Endothelial cell of umbilical vein (primary cell): ENCODE data around the gene WASF2. TPM values are rescaled to one million over a fixed set of nuclear protein-coding genes. Genes with fewer than 3 reads are reported as not detected.
"Not testable (repeated sequence)": the region's sequence is repeated elsewhere in the genome, so short reads cannot be mapped to it uniquely, and the experiment has no call there.

Experiments
- BruUV-seq: library from RNA; stranded (reverse); fragments of 400-500 nt; replicated peaks from 2 replicates; lab custom pipeline; 2021; lab: Mats Ljungman, UMichigan
- CTCF ChIA-PET: fragments of 300-600, 350-600 bp; sonication (Branson Sonifier 250); formaldehyde crosslinking; loops from one replicate; lab custom pipeline; 2021; ENCODE audit warnings: antibody characterized with exemption, inconsistent platforms; lab: Charles Lee
- POLR2A ChIA-PET: fragments of 300-600, 350-600 bp; sonication (Branson Sonifier 250); formaldehyde crosslinking; loops from one replicate; lab custom pipeline; 2021; ENCODE audit warnings: antibody characterized with exemption, inconsistent platforms; lab: Charles Lee
- DNase-seq: peaks from one replicate; pipeline ENCODE4 v3.0.0-alpha.2; 2011; ENCODE audit warnings: low read depth, low spot score
- FAIRE-seq: peaks from 2 replicates; lab custom pipeline; 2011; peaks lifted over from hg19 to GRCh38; lab: Jason Lieb, UNC
- H2AFZ ChIP-seq: 2 replicates; pipeline ENCODE4 v1.6.0; 2012; ENCODE audit warnings: low read depth, low read length, control low read depth, inconsistent platforms
- H3K27ac ChIP-seq: 2 replicates; pipeline ENCODE4 v1.5.1; 2011; ENCODE audit warnings: low read depth, mild to moderate bottlenecking, control low read depth, low read length, moderate library complexity; ENCODE audit not compliant: insufficient read depth
- H3K27me3 ChIP-seq, 2 experiments: 2 replicates each; pipeline versions ENCODE4 v1.6.0 to v1.6.1; 2011; ENCODE audit warnings: low read length in 2 of 2, mixed read lengths in 1 of 2; ENCODE audit not compliant: control insufficient read depth in 2 of 2, insufficient read depth in 2 of 2
- H3K36me3 ChIP-seq, 2 experiments: 2 replicates in 1 of 2; 3 replicates in 1 of 2; pipeline ENCODE4 v1.5.1; 2011; ENCODE audit warnings: low read length in 2 of 2, mild to moderate bottlenecking in 1 of 2, moderate library complexity in 1 of 2; ENCODE audit not compliant: control insufficient read depth in 2 of 2, insufficient read depth in 2 of 2; ENCODE audit errors: extremely low read depth in 1 of 2
- H3K4me1 ChIP-seq: 3 replicates; pipeline ENCODE4 v1.5.1; 2011; ENCODE audit warnings: mild to moderate bottlenecking, low read length; ENCODE audit not compliant: control insufficient read depth, insufficient read depth; ENCODE audit errors: extremely low read depth
- H3K4me2 ChIP-seq: 2 replicates; pipeline ENCODE4 v1.6.1; 2011; ENCODE audit warnings: low read length, control low read depth, mixed read lengths; ENCODE audit not compliant: insufficient read depth
- H3K4me3 ChIP-seq, 3 experiments: fragments of 200-600 bp in 1 of 3; sonication (generic), shearing (Covaris generic) in 1 of 3; replicated peaks in 1 of 3; 2 replicates each; pipeline ENCODE4 v1.5.1; 2011 to 2016; ENCODE audit warnings: control low read depth in 3 of 3, low read length in 3 of 3, mild to moderate bottlenecking in 2 of 3, inconsistent platforms in 1 of 3, low read depth in 1 of 3, moderate library complexity in 1 of 3; ENCODE audit not compliant: insufficient read depth in 1 of 3
- H3K79me2 ChIP-seq: 2 replicates; pipeline ENCODE4 v1.6.0; 2012; ENCODE audit warnings: low read length, inconsistent platforms; ENCODE audit not compliant: control insufficient read depth, insufficient read depth
- H3K9ac ChIP-seq: replicated peaks from 2 replicates; pipeline ENCODE3; 2011; ENCODE audit warnings: low read length, control low read depth; ENCODE audit not compliant: insufficient read depth; ENCODE audit errors: extremely low read depth
- H3K9me1 ChIP-seq: replicated peaks from 3 replicates; pipeline ENCODE4 v1.6.0; 2011; ENCODE audit warnings: mild to moderate bottlenecking, low read length; ENCODE audit not compliant: control insufficient read depth, insufficient read depth; ENCODE audit errors: extremely low read depth
- H3K9me3 ChIP-seq: replicated peaks from 2 replicates; pipeline ENCODE4 v1.5.1; 2012; ENCODE audit warnings: low read length, inconsistent platforms; ENCODE audit not compliant: control insufficient read depth, insufficient read depth
- H4K20me1 ChIP-seq: replicated peaks from 2 replicates; pipeline ENCODE3; 2011; ENCODE audit warnings: mild to moderate bottlenecking, low read length; ENCODE audit not compliant: control insufficient read depth, insufficient read depth; ENCODE audit errors: extremely low read depth
- EZH2 ChIP-seq: IDR thresholded peaks from 2 replicates; pipeline ENCODE4 v1.6.1; 2012; ENCODE audit warnings: borderline replicate concordance, low read depth, mild to moderate bottlenecking, moderate library complexity, low read length, inconsistent platforms; ENCODE audit not compliant: severe bottlenecking
- FOS ChIP-seq: IDR thresholded peaks from 2 replicates; pipeline ENCODE4 v1.6.1; 2011; ENCODE audit warnings: mild to moderate bottlenecking, low read length, moderate library complexity, borderline replicate concordance; ENCODE audit not compliant: insufficient read depth
- GATA2 ChIP-seq: IDR thresholded peaks from 2 replicates; pipeline ENCODE4 v1.7.0; 2011; ENCODE audit warnings: low read depth, mild to moderate bottlenecking, moderate library complexity, mixed read lengths, low read length; ENCODE audit not compliant: insufficient read length, insufficient read depth
- JUN ChIP-seq: IDR thresholded peaks from 2 replicates; pipeline ENCODE4 v1.6.1; 2011; ENCODE audit warnings: borderline replicate concordance, low read depth; ENCODE audit not compliant: insufficient read length, insufficient read depth
- MYC ChIP-seq: IDR thresholded peaks from one replicate; pipeline ENCODE4 v1.6.1; 2011; ENCODE audit warnings: mild to moderate bottlenecking, low read depth, low read length
- POLR2AphosphoS5 ChIP-seq: IDR thresholded peaks from 2 replicates; pipeline ENCODE4 v1.6.1; 2012; ENCODE audit warnings: low read depth, mild to moderate bottlenecking, control low read depth, low read length, moderate library complexity; ENCODE audit not compliant: insufficient read depth
- dilution Hi-C: fragments of 300-500 bp; cut with MboI; formaldehyde crosslinking; loops from one replicate; pipeline ENCODE4 v1.15.0; 2019; ENCODE audit warnings: low sequenced_read_pairs; ENCODE audit not compliant: extremely low pct_ligation_motif_present
- intact Hi-C: fragments of 100-400 bp; cut with micrococcal nuclease; formaldehyde crosslinking; loops from one replicate; pipeline ENCODE4 v1.10.0; 2022
- polyA plus RNA-seq, 4 experiments: library from polyadenylated mRNA; depleted of rRNA in 3 of 4; stranded (reverse) in 3 of 4; unstranded in 1 of 4; fragments of >200 nt; gene quantifications; 2 replicates each; pipeline versions ENCODE4 v1.2.1 to v1.2.3, GENCODE V29; 2011 to 2012; ENCODE audit warnings: missing spikeins in 1 of 4
- total RNA-seq: library from RNA; stranded (reverse); gene quantifications from 2 replicates; pipeline ENCODE4 v1.2.3, GENCODE V29; 2021
- TF ChIP-seq, protein P1 (sequence below), 2 donors: IDR thresholded peaks; 1 replicate in 1 of 2; 2 replicates in 1 of 2; pipeline ENCODE4 v1.5.1; 2011; ENCODE audit warnings: low read length in 2 of 2, mild to moderate bottlenecking in 2 of 2, moderate library complexity in 2 of 2, control low read depth in 1 of 2, inconsistent platforms in 1 of 2, low read depth in 1 of 2; ENCODE audit not compliant: insufficient read depth in 1 of 2; ENCODE audit errors: extremely low read depth in 1 of 2
- TF ChIP-seq, protein P2 (sequence below): IDR thresholded peaks from 2 replicates; pipeline ENCODE4 v1.6.1; 2011; ENCODE audit not compliant: insufficient read depth, insufficient read length

Gene WASF2
- total and polyA plus RNA-seq, 2 donors (not counting 3 experiments of a cell fraction or from before 2014, with no cell fraction given) = 76.9 to 172 TPM

DNA sequence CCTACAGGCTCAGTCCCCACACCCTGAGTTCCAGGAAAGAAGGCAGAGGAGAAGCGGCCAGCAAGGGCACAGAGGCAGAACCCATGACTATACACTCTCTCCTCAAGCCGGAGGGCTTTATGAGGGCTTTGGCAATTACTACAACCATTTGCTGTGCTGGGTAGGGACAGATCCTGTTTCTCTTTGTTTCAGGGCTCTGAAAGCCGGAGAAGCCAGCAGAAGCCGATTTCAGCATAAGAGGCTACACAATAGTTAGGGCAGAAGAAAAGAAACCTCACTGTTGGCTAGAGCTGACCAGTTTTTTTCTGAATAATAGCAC lies 83.6 kb downstream of the WASF2 start:
- BruUV-seq = no TSS peak
- Histone ChIP-seq H3K4me2 (no peak overlapping the region), H3K79me2 (no peaks in the 10 kb centered on the region), H4K20me1 (no peaks in the 10 kb centered on the region), H3K27ac (no peak overlapping the region), H3K4me3 (no peak overlapping the region), H3K36me3 (peaks cover 21 to 42% of the 10 kb centered on the region in 2 experiments), H3K9me1 (no peaks in the 10 kb centered on the region), H3K9ac (no peak overlapping the region), H3K27me3 (no peaks in the 10 kb centered on the region), H3K4me1 (peaks cover 4% of the 10 kb centered on the region), H2AFZ (no peak overlapping the region), H3K9me3 (no peaks in the 10 kb centered on the region)
- DNase-seq (no peak), FAIRE-seq (no peak)
- intact Hi-C loops = no loop called here
- POLR2A ChIA-PET = no interaction called here
- TF ChIP-seq EZH2 (no peak), JUN (no peak), MYC (no peak), POLR2AphosphoS5 (no peak), GATA2 (no peak), FOS (no peak)
- TF ChIP-seq, protein P1, sequence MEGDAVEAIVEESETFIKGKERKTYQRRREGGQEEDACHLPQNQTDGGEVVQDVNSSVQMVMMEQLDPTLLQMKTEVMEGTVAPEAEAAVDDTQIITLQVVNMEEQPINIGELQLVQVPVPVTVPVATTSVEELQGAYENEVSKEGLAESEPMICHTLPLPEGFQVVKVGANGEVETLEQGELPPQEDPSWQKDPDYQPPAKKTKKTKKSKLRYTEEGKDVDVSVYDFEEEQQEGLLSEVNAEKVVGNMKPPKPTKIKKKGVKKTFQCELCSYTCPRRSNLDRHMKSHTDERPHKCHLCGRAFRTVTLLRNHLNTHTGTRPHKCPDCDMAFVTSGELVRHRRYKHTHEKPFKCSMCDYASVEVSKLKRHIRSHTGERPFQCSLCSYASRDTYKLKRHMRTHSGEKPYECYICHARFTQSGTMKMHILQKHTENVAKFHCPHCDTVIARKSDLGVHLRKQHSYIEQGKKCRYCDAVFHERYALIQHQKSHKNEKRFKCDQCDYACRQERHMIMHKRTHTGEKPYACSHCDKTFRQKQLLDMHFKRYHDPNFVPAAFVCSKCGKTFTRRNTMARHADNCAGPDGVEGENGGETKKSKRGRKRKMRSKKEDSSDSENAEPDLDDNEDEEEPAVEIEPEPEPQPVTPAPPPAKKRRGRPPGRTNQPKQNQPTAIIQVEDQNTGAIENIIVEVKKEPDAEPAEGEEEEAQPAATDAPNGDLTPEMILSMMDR (IDR thresholded peaks at IDR 0.05; ENCODE audit: extremely low read depth in 1 of 2, insufficient read depth in 1 of 2, low read depth in 1 of 2, low read length in 2 of 2) = no peak
- TF ChIP-seq, protein P2, sequence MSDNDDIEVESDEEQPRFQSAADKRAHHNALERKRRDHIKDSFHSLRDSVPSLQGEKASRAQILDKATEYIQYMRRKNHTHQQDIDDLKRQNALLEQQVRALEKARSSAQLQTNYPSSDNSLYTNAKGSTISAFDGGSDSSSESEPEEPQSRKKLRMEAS = no peak
- CTCF ChIA-PET = interaction anchor here (0.6 kb wide), 1 partner anchor 889 kb away, joined by 5 read pairs; no protein-coding TSS in a partner anchor
- dilution Hi-C loops = loop anchor here (25.0 kb wide), 1 partner anchor 181 kb away; no protein-coding TSS in a partner anchor

DNA sequence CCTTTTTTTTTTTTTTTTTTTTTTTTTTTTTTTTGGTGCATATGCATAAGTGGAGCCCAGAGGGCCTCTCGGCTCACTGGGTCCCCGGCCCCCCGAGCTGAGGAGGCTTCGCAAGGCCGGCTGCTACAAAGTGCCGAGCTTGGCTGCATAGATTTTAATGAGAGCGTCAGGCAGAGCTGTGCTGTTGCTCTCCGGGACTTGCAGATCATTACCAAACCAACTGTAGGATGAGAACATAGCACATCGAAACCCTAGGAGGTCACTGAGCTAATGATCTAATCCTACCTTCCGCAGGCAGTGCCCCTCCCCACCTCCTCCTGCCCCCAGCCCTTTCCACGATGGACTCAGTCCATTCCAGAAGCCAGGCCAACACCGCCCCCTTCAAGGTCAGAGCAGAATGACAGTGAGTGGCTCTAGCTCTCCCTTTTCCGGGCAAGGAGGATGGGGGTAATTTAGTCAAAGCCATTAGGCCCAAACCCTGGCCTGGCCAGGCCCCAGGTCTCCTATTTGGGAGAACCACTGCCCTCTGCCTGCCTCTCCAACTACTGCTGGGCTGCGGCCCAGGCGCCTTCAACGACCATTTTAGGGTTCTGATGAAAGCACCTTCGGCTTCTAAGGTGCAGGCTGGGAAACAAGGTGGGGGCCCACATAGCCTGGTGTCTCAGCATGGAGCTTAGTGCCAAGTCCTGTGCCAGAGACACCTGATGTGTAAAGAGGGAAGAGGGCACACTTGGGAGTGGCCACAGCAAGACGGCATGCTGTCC lies 84.2 kb downstream of the WASF2 start:
- intact Hi-C loops, DNase-seq, H3K9me3 ChIP-seq, POLR2A ChIA-PET, H3K79me2 ChIP-seq, H3K4me2 ChIP-seq, H3K4me1 ChIP-seq, H2AFZ ChIP-seq, H3K27me3 ChIP-seq, BruUV-seq, H3K4me3 ChIP-seq, H3K9ac ChIP-seq, H3K9me1 ChIP-seq, H4K20me1 ChIP-seq, H3K27ac ChIP-seq: not testable (repeated sequence)
- H3K36me3 ChIP-seq = peaks cover 16 to 36% of the 10 kb centered on the region in 2 experiments
- dilution Hi-C loops = loop anchor here (25.0 kb wide), 1 partner anchor 182 kb away; no protein-coding TSS in a partner anchor
- FAIRE-seq = peak; percentile 31
- CTCF ChIA-PET = interaction anchor here (0.6 to 0.9 kb wide), 2 partner anchors 264 to 889 kb away, joined by 3 to 5 read pairs; no protein-coding TSS in a partner anchor
